Bronchial epithelial cell (primary cell): Measurements from ENCODE around the gene SIRPG. TPM values are rescaled to one million over a fixed set of nuclear protein-coding genes. Genes with fewer than 3 reads are reported as not detected.

Experiments used
- DNase-seq: peaks from one replicate; pipeline ENCODE4 v3.0.0-alpha.2; 2010; ENCODE audit warnings: low read depth
- FAIRE-seq: peaks from 2 replicates; lab custom pipeline; 2011; peaks lifted over from hg19 to GRCh38; lab: Jason Lieb, UNC
- H3K27me3 ChIP-seq: 2 replicates; pipeline ENCODE4 v1.5.1; 2011; ENCODE audit warnings: low read length; ENCODE audit not compliant: control insufficient read depth, insufficient read depth
- H3K36me3 ChIP-seq: 2 replicates; pipeline ENCODE4 v1.5.1; 2011; ENCODE audit warnings: low read length; ENCODE audit not compliant: control insufficient read depth, insufficient read depth
- H3K4me3 ChIP-seq: 2 replicates; pipeline ENCODE4 v1.5.1; 2011; ENCODE audit warnings: mild to moderate bottlenecking, low read depth, low read length, control low read depth
- CTCF ChIP-seq: IDR thresholded peaks from 2 replicates; pipeline ENCODE4 v1.5.1; 2011; ENCODE audit warnings: mild to moderate bottlenecking, moderate library complexity, low read length, control low read depth, inconsistent platforms; ENCODE audit not compliant: insufficient read depth, severe bottlenecking
- total RNA-seq: library from RNA; depleted of rRNA; stranded (reverse); fragments of >200 nt; gene quantifications from 2 replicates; pipeline ENCODE4 v1.2.1, GENCODE V29; 2014

The SIRPG gene
- total RNA-seq, 1 donor from 2014 or later, result not detected

GRCh38 chr20:1631309-1632151 is 26.0 kb downstream of the SIRPG start:
- Histone ChIP-seq H3K36me3 (no peaks in the 10 kb centered on the region), H3K4me3 (no peak overlapping the region), H3K27me3 (peaks cover 2% of the 10 kb centered on the region)
- no peak for TF ChIP-seq CTCF
- FAIRE-seq, result no peak
- DNase-seq, result no peak

GRCh38 chr20:1630186-1630585 is 27.4 kb downstream of the SIRPG start:
- Histone ChIP-seq H3K4me3 (no peak overlapping the region), H3K36me3 (no peaks in the 10 kb centered on the region), H3K27me3 (peaks cover 2% of the 10 kb centered on the region)
- TF ChIP-seq CTCF, result no peak
- DNase-seq (no peak), FAIRE-seq (no peak)

GRCh38 chr20:1629321-1629720 is 28.3 kb downstream of the SIRPG start:
- FAIRE-seq (no peak), DNase-seq (no peak)
- no peak overlapping the region for H3K4me3 ChIP-seq
- H3K36me3 ChIP-seq, result no peaks in the 10 kb centered on the region
- H3K27me3 ChIP-seq, result peaks cover 2% of the 10 kb centered on the region
- TF ChIP-seq CTCF, result no peak

GRCh38 chr20:1628621-1629020 is 29.0 kb downstream of the SIRPG start:
- DNase-seq, result no peak
- Histone ChIP-seq H3K27me3 (peaks cover 2% of the 10 kb centered on the region), H3K4me3 (no peak overlapping the region), H3K36me3 (no peaks in the 10 kb centered on the region)
- no peak for TF ChIP-seq CTCF
- FAIRE-seq, result no peak

GRCh38 chr20:1627200-1627550 is 30.4 kb downstream of the SIRPG start:
- DNase-seq (no peak), FAIRE-seq (no peak)
- peaks cover 2% of the 10 kb centered on the region for H3K27me3 ChIP-seq
- TF ChIP-seq CTCF, result no peak
- H3K36me3 ChIP-seq, result no peaks in the 10 kb centered on the region
- H3K4me3 ChIP-seq, result no peak overlapping the region
